Body of pancreas (tissue), 4 donors: ENCODE results near the gene DNAAF2. TPM values are rescaled to one million over a fixed set of nuclear protein-coding genes. Genes with fewer than 3 reads are reported as not detected.

Experiments used
- ATAC-seq: fragments of 150-250 bp; one replicate; pipeline ENCODE4 v1.9.1; 2016
- DNase-seq, 4 donors: peaks; one replicate each; pipeline ENCODE4 v3.0.0-alpha.2; 2019
- H3K27ac ChIP-seq, 4 donors: fragments of 200-600 bp; sonication (generic); 1 replicate in 3 of 4; 2 replicates in 1 of 4; pipeline versions ENCODE4 v1.5.1 to v1.6.1; 2016 to 2019; ENCODE audit warnings: mild to moderate bottlenecking in 1 of 4, mixed read lengths in 1 of 4, moderate library complexity in 1 of 4
- H3K27me3 ChIP-seq, 2 donors: fragments of 200-600 bp; sonication (generic); one replicate each; pipeline ENCODE4 v1.6.0; 2016; ENCODE audit warnings: mild to moderate bottlenecking in 1 of 2
- H3K36me3 ChIP-seq, 2 donors: fragments of 200-600 bp; sonication (generic); replicated peaks in 1 of 2; 2 replicates each; pipeline ENCODE4 v1.5.1; 2016; ENCODE audit warnings: low read depth in 2 of 2; ENCODE audit not compliant: insufficient read depth in 1 of 2
- H3K4me1 ChIP-seq: fragments of 200-600 bp; sonication (generic); one replicate; pipeline ENCODE4 v1.6.0; 2016
- H3K4me3 ChIP-seq, 2 donors: fragments of 200-600 bp; sonication (generic); 1 replicate in 1 of 2; 2 replicates in 1 of 2; pipeline ENCODE4 v1.5.1; 2016 to 2019
- H3K9me3 ChIP-seq, 3 donors: fragments of 200-600 bp; sonication (generic); 1 replicate in 2 of 3; 2 replicates in 1 of 3; pipeline ENCODE4 v1.5.1; 2016
- POLR2A ChIP-seq, 3 donors: fragments of 450-650 bp; IDR thresholded peaks; one replicate each; pipeline ENCODE4 v1.6.1; 2016; ENCODE audit warnings: antibody characterized with exemption in 3 of 3, mild to moderate bottlenecking in 2 of 3
- WGBS, 2 donors: methylation state at CpG; one replicate each; pipeline ENCODE4 v1.1.5; 2017; 5-methylcytosine and 5-hydroxymethylcytosine counted together
- intact Hi-C: fragments of 100-400 bp; cut with DNase I; formaldehyde crosslinking; loops from one replicate; pipeline ENCODE4 v1.15.1; 2023
- total RNA-seq, 2 donors: library from RNA; depleted of rRNA; stranded (reverse); fragments of >200 nt; gene quantifications; one replicate each; pipeline ENCODE4 v1.1.0, GENCODE V29; 2016
- TF ChIP-seq, protein P1 (sequence below), 7 experiments: fragments of 450-650 bp in 4 of 7; fragments of 200-600 bp in 3 of 7; sonication (generic) in 3 of 7; IDR thresholded peaks; one replicate each; pipeline ENCODE4 v1.5.1; 2016 to 2019; ENCODE audit warnings: antibody characterized with exemption in 7 of 7

Gene DNAAF2
- total RNA-seq, 2 donors from 2014 or later, result 14.8 to 18.5 TPM

DNA sequence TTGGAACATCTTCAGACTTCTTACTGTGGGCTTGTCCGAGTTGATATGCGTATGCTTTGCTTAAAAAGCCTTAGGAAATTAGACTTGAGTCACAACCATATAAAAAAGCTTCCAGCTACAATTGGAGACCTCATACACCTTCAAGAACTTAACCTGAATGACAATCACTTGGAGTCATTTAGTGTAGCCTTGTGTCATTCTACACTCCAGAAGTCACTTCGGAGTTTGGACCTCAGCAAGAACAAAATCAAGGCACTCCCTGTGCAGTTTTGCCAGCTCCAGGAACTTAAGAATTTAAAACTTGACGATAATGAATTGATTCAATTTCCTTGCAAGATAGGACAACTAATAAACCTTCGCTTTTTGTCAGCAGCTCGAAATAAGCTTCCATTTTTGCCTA, 27.5 kb downstream of the DNAAF2 start:
- H3K27me3 ChIP-seq, result no peaks in the 10 kb centered on the region
- H3K27ac ChIP-seq, result no peak overlapping the region
- DNase-seq (no peak), ATAC-seq (no peak)
- no peaks in the 10 kb centered on the region for H3K9me3 ChIP-seq
- H3K36me3 ChIP-seq, result no peaks in the 10 kb centered on the region
- no peak overlapping the region for H3K4me3 ChIP-seq
- no peaks in the 10 kb centered on the region for H3K4me1 ChIP-seq
- no peak for TF ChIP-seq POLR2A (IDR thresholded peaks at IDR 0.05)
- TF ChIP-seq, protein P1, sequence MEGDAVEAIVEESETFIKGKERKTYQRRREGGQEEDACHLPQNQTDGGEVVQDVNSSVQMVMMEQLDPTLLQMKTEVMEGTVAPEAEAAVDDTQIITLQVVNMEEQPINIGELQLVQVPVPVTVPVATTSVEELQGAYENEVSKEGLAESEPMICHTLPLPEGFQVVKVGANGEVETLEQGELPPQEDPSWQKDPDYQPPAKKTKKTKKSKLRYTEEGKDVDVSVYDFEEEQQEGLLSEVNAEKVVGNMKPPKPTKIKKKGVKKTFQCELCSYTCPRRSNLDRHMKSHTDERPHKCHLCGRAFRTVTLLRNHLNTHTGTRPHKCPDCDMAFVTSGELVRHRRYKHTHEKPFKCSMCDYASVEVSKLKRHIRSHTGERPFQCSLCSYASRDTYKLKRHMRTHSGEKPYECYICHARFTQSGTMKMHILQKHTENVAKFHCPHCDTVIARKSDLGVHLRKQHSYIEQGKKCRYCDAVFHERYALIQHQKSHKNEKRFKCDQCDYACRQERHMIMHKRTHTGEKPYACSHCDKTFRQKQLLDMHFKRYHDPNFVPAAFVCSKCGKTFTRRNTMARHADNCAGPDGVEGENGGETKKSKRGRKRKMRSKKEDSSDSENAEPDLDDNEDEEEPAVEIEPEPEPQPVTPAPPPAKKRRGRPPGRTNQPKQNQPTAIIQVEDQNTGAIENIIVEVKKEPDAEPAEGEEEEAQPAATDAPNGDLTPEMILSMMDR (IDR thresholded peaks at IDR 0.05), result no peak
- intact Hi-C loops, result no loop called here
- 94 to 95% methylated on average over 6 of the region's 6 CpGs for WGBS, 2 donors

DNA sequence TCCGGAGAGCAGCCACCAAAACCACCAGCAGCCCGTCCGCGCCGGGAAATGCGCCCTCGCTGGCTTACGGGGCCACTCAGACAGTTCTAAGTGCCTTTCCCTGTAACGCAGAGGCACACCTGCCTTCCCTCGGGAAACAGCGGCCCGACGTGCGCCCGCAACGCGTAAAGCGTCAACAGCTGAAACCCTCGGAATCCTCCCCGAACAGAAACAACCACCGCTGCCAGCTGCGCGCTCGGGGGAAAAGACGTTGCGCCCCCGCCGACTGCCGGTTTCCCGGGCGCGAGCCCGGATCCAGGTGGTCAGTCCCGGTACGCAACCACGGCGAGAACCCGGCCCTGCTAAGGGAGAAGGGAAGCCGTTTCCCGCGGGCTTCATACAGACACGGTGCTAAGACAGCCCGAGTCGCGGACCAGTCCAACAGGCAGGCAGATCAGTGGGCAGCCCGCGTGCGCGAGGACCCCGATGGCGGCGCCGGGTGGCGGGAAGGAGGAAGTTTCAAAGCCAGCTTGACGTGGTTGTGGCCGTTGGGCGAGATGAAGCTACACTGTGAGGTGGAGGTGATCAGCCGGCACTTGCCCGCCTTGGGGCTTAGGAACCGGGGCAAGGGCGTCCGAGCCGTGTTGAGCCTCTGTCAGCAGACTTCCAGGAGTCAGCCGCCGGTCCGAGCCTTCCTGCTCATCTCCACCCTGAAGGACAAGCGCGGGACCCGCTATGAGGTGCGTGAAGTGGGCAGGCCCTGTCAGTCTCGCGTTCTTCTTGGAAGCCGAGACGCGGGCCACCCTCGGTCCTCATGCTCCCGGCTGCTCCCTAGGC, 36.4 kb downstream of the DNAAF2 start, which contains the start of gene LRR1:
LRR1 (plus strand) TSS at position 456 of the 816 bp plus-strand sequence; CDS start at position 537, 81 bp downstream.
- 0% methylated on average over 21 to 77 of the region's 77 CpGs for WGBS, 2 donors
- peak within 1 kb of the TSS; percentile 52 to 71 for H3K4me3 ChIP-seq
- no peaks in the 10 kb centered on the region for H3K36me3 ChIP-seq
- H3K9me3 ChIP-seq, result no peaks in the 10 kb centered on the region
- H3K4me1 ChIP-seq, result peaks cover 25% of the 10 kb centered on the region
- peak; percentile 83 to 90 (median 86) for DNase-seq
- peak; percentile 65 to 92 (median 88) for TF ChIP-seq POLR2A (IDR thresholded peaks at IDR 0.05)
- TF ChIP-seq, protein P1 (IDR thresholded peaks at IDR 0.05), result peak in 2 of 7 experiments; percentile 13 to 25
- no peaks in the 10 kb centered on the region for H3K27me3 ChIP-seq
- peak within 1 kb of the TSS; percentile 96 to 99 (median 98) for H3K27ac ChIP-seq
- intact Hi-C loops, result no loop called here
- peak; percentile 92 for ATAC-seq

DNA sequence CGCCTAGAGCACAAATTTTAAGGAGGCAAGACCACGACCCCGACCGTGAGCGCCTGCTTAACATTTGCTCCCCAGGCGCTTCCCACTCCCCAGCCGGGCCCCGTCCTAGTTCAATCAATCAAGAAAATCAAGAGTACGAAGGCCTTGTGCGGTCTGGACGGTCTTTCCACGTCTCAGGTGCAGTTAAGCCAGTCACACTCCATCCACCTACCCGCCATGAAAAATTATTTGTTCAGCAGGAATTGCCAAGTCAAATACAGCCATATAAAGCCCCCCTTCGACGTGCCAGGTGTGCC, 36.9 kb downstream of the DNAAF2 start:
- ATAC-seq (no peak), DNase-seq (peak in 1 of 4 donors; percentile 52)
- Histone ChIP-seq H3K36me3 (no peaks in the 10 kb centered on the region), H3K9me3 (no peaks in the 10 kb centered on the region), H3K27me3 (no peaks in the 10 kb centered on the region), H3K4me3 (peak overlapping the region; percentile 52 to 71), H3K27ac (peak overlapping the region; percentile 96 to 99 (median 98)), H3K4me1 (peaks cover 25% of the 10 kb centered on the region)
- intact Hi-C loops, result no loop called here
- TF ChIP-seq POLR2A (IDR thresholded peaks at IDR 0.05), result no peak
- TF ChIP-seq, protein P1 (IDR thresholded peaks at IDR 0.05), result no peak
- 0 to 1% methylated on average over 14 to 15 of the region's 15 CpGs for WGBS, 2 donors

DNA sequence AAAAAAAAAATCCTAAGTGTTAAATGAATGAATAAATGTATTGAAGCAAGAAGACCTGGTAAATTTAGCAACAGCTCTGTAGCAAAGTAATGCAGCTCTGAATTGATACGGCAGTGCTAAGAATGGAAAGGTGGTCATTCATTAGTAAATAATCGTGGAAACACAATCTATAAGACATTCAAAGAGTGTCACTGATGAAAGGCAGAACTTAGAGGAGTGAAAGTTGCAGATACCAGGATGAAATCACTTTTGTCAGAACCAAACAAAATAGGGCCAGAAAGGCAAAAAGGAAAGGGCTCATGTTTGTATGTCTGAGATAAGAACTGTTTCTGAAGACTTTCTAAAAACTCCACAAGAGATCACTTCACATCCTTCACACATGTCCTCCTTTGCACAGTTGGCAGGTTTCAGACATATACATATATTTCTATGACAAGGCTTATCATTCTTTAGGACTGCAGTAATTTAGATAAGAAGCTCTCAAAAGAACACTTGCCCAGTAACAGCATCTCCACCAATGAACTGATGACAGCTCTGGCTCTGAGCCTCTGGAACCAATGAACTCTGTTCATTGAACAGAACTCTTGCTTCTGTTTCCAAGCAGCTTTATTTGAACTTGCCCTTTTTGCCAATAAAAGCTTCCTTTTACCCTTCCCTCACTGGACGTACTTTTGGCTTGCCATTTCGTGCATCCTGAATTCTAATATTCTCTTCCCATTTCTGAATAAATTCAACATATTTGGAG, 40.5 kb downstream of the DNAAF2 start:
- peak in 2 of 4 donors; percentile 29 to 54 for DNase-seq

More for the DNA sequence above, 40.5 kb downstream of the DNAAF2 start:
- no peaks in the 10 kb centered on the region for H3K36me3 ChIP-seq
- no peaks in the 10 kb centered on the region for H3K9me3 ChIP-seq
- WGBS, 2 donors, result 16 to 21% methylated on average over 4 of the region's 4 CpGs
- peaks cover 20% of the 10 kb centered on the region for H3K4me1 ChIP-seq
- H3K4me3 ChIP-seq, result no peak overlapping the region
- H3K27me3 ChIP-seq, result no peaks in the 10 kb centered on the region
- intact Hi-C loops, result no loop called here
- ATAC-seq, result no peak
- peak overlapping the region in 1 of 4 donors; percentile 30 for H3K27ac ChIP-seq
- TF ChIP-seq, protein P1 (IDR thresholded peaks at IDR 0.05), result no peak
- no peak for TF ChIP-seq POLR2A (IDR thresholded peaks at IDR 0.05)
